Activated CD4-positive, alpha-beta T cell treated with anti-CD3 and anti-CD28 coated beads for 4 hours (primary cell): ENCODE data around the gene RAB21.

ENCODE experiments used
- DNase-seq, 2 donors: peaks; one replicate each; pipeline ENCODE4 v3.0.0-alpha.2; 2020

RAB21 gene

DNA sequence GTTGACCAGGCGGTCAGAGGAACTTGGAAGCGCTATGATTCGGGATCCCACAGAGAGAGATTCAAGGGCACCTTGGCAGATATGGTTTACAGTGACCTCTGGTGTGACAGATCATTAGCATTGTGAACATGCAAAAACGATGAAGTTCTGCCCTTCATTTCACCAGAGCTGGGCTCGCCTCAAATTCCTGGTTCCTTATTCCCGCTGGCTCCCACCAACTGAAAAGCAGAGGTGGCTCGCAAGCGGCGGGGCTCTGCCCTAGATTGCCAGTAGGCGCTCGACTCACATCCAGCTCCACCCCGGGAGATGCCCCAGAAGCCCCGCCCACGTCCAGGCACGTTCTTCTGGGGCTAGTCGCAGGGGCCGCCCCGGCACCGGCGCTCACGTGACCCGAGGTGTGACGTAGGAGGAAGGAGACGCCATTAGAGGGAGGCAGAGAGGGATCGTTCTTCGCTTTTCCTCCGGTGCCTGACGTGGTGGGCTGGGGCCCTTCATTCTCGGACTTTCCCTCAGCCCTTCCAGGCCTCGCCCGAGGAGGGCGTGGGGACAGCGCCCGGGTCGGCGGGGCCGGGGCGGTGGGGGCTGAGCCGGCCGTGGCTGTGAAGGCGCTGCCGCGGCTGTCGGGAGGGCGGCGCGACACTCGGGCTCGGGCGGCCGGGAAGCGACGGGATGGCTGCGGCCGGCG is at the start of gene RAB21:
Gene RAB21, plus strand, starts transcription at position 403 of the 685 bp plus-strand sequence. Its CDS starts 267 bp downstream, at position 670.
- peak; percentile 99 for DNase-seq

- DNase-seq = no peak
These were observed 49.7 kb upstream of the RAB21 start for GRCh38 chr12:71704920-71705319.

DNA sequence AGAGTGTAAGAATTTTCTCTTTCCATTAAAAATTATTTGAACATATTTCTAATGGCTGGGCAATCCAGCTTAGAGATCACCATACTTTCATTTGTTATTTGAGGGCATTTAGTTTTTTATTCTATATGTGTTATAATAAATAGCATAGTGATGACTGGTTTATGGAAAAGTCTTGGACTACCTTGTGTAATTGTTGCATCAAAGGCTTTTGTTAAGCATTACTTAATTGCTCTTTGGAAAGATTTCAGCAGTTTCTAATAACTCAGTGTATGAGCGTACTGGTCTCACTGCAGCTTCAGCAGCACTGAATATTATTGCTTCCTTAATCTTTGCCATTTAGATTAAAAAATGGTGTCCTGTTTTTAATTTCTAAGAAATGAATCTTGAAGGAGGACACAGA is 46.0 kb upstream of the RAB21 start:
- DNase-seq = no peak

DNA sequence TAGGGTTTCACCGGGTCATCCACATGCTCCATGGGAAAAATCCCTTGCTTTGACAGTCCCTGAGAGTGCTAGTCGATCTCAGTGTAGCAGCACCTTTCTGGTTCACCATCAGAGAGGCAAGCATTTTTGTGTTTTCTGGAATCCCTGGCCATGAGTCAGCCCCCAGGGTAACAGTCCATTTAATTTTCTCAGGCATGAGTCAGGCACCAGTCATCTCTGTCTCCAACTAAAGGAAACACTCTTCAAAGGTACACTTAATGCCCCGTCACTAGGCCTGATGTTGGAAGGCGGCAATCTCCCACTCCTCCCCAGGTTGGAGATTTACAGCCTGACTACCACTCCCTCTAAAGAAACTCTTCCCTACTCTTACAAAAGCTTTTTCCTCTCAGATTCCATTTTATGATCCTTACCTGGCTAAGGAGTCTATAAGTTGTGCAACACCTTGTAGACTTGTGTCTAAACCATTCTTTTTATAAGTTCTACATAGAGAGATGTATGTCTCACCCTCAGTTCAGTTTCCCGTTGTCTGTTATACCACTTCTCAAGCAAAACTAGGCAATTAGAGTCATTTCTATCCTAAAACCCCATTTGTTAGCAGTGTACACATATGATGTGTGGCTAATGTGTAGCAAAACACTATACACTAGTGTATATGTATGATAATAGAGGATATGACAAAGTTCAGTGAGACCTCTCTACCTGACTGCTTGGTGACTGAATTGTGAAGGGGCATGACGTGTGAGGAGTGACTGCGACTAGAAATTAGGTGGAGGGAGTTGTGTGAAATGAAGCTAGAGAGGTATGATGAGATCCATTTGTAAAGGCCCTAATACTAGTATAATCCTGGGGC is 44.2 kb upstream of the RAB21 start:
- no peak for DNase-seq

GRCh38 chr12:71718611-71719010 is 36.1 kb upstream of the RAB21 start:
- DNase-seq = no peak

DNA sequence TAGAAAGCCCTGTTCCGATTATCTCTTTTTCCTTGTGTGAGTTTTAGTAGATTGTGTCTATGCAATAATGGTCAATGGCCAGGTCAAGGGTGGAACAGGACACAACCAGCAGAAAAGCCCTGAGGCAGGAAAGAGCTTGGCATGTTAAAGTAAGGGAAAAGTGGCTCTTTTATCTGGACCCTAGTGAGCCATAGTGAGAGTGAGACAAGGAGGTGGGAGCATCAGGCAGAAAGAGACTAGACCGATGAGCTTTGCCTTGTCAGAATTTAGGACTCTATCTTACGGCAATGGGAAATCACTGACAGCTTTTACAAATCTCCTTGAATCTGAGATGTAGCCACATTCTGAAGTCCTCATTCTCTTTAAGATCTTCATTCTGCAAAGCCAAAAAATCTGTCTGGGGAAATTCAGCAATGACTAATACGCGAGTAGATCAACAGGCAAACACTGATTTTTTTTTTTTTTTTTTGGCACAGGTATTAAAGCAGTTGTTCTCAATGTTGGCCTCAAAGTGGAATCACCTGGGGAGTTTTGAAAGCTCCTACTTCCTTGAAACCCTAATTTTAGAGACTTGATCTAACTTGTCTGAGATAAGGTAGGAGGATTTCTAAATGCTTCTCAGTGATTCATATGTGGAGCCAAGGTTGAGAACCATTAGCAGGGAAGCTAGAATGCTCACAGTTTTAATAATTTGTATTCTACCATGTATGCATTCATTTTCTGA is 34.9 kb upstream of the RAB21 start:
- DNase-seq = no peak

- no peak for DNase-seq
These were observed 32.7 kb upstream of the RAB21 start for GRCh38 chr12:71721783-71722505.

DNA sequence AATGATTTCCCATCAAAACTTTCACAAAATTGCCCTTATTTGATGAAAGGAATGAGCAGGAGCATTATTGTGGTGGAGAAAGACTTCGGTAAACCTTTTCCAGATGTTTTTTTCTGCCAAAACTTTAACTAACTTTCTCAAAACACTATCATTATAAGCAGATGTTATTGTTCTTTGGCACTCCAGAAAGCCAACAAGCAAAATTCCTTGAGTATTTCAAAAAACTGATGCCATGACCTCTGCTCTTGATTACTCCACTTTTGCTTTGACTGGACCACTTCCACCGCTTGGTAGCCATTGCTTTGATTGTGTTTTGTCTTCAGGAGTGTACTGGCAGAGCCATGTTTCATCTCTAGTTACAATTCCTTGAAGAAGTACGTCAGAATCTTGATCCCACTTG is 29.7 kb upstream of the RAB21 start:
- no peak for DNase-seq

DNA sequence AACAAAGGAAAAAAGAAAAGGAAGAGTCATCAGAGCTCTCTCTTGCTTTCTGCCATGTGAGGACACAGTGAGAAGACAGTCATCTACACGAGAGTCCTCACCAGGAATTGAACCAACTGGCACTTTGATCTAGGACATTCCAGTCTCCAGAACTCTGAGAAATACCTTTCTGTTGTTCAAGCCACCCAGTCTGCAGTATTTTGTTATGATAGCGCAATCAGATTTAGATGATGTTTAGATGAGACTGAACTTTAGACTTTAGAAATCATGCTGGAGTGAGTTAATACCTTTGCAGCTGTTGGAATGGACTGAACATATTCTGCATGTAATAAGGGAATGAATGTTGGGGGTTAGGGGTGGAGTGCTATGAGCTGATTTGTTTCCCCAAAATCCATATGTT is 28.1 kb upstream of the RAB21 start:
- no peak for DNase-seq

- no peak for DNase-seq
These were observed 26.7 kb upstream of the RAB21 start for GRCh38 chr12:71727958-71728357.

DNA sequence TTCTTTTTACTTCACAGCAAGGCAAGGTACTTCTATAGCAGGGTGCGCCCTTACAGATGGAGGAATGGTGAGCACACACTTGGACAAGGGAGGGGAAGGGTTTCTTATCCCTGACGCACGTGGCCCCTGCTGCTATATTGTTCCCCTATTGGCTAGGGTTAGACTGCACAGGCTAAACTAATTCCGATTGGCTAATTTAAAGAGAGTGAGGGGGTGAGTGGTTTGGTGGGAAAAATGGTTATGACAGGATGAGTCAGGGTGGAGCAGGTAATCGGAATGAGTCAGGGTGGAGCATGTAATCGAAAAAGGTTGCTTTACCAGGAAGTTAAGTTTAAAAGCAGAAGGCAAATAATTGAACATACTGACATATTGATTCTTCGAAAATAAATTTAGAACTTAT is 23.7 kb upstream of the RAB21 start:
- DNase-seq = no peak

- no peak for DNase-seq
These were observed 23.0 kb upstream of the RAB21 start for GRCh38 chr12:71731439-71732356.

GRCh38 chr12:71732357-71732712 is 22.3 kb upstream of the RAB21 start:
- DNase-seq = no peak

- no peak for DNase-seq
These were observed 17.5 kb upstream of the RAB21 start for GRCh38 chr12:71737197-71737596.

GRCh38 chr12:71742998-71743397 is 11.7 kb upstream of the RAB21 start:
- DNase-seq = no peak

DNA sequence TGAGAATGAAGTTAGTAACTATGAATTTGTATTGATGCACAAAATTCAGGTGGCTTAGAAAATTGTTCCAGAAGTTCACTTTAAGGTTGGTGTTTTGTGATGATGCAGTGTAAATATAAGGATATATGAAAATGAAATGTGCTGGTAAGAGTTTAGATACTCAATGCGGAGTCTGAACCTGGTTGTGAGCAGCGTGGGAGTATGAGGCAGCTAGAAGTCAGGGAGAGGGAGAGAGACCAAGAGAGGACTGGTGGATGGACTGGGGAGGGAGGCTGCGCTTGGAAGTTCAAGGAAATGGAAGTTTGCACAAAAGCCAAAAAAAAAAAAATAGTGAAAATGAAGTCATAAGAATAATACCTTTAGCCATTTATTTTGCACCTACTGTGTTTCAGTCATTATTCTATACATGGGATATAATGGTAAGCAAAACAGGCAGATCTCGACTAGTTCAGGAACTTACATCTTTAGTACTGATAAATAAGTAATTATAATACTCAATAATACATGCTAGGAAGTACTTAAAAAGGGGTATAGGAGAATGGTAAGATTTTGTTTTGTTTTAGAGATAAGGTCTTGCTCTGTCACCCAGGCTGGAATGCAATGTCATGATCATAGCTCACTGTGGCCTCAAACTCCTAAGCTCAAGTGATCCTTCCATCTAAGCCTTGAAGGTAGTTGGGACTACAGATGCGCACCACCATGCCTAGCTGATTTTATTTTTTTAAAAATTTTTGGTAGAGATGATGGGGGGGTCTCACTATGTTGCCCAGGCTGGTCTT is 10.0 kb upstream of the RAB21 start:
- no peak for DNase-seq

GRCh38 chr12:71746974-71747611 is 7.6 kb upstream of the RAB21 start:
- DNase-seq = peak; percentile 39 to 58

GRCh38 chr12:71748081-71748850 is 6.4 kb upstream of the RAB21 start:
- no peak for DNase-seq

DNA sequence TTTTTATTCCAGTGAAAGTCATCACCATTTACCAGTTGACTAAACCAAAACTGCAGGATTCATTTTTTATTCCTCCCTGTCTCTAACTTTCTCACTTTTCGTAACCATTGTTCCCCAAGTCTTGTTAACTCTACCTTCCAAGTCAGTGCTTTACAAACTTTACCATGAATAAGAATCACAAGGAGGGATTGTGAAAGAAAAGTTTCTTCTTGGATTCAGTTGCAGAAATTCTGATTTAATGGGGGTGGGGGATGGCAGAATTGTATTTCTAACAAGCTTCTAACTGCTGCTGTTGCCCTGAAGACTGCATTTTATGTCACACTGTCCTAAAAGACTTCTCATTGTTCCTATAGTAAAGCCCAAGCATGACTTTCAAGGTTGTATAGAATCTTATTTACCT is 5.0 kb upstream of the RAB21 start:
- no peak for DNase-seq

DNA sequence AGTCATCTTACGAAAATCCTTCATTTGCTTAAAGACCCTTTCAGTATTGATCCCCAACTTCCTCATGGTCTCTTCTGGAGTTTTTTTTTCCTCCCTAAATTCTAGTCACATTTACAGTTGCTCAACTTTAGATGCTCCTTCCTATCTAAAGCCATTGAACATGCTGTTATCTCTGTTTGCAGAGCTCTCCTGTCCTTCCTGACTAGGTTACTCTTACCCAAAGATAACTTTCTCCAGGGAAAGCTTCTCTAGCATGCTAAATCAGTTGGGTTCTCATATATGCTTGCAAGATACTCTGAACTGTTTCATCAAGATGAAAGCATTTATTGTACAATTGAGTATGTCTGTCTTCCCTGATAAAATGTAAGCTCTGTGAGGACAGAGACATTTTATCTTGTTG is 1.8 kb upstream of the RAB21 start:
- no peak for DNase-seq
